Measurements from ENCODE around the gene B4GALNT3.

The B4GALNT3 gene

DNA sequence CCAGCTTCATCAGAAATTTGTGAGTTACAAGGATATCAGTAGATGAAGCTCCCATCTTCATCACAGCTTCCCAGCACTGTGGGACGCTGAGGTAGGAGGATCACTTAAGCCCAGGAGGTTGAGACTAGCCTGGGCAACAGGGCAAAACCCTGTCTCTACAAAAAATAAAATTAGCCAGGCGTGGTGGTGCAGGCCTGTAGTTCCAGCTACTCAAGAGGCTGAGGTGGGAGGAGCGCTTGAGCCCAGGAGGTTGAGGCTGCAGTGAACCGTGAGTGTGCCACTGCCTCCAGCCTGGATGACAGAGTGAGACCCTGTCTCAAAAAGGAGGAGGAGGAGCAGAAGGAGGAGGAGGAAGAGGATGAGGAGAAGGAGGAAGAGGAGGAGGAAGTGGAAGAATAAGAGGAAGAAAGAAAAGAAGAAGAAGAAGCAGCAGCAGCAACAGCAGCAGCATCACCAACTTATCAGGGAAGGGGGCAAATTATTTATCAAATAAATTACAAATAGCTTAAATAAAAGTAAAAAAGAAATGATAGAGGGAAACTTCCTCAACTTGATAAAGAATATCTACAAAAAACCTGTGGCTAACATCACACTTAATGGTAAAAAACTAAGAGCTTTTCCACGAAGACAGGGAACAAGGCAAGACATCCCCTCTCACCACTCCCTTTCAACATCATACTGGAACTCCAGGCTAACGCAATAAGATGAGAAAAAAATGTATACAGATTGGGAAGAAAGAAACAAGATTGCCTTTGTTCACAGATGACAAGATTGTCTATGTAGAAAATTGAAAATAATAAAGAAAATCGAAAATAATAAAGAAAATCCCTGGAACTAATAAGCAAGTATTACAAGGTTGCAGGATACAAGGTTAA is 133.9 kb downstream of the B4GALNT3 start:
- Histone ChIP-seq H3K27ac (ENCODE audit: low read length) (no peak overlapping the region), H3K4me1 (ENCODE audit: control insufficient read depth, insufficient read depth, low read length) (no peaks in the 10 kb centered on the region), H3K27me3 (ENCODE audit: control insufficient read depth, insufficient read depth, low read length) (no peaks in the 10 kb centered on the region), H3K9me3 (ENCODE audit: control insufficient read depth, insufficient read depth, low read length) (no peaks in the 10 kb centered on the region), H3K4me3 (ENCODE audit: low read length) (no peak overlapping the region), H3K36me3 (ENCODE audit: control insufficient read depth, insufficient read depth, low read length) (no peaks in the 10 kb centered on the region)
- no peak for DNase-seq (ENCODE audit: low read depth, low spot score)
- no CpG with 5 or more reads among the region's 7 CpGs for WGBS (ENCODE audit: insufficient coverage, insufficient read length)

DNA sequence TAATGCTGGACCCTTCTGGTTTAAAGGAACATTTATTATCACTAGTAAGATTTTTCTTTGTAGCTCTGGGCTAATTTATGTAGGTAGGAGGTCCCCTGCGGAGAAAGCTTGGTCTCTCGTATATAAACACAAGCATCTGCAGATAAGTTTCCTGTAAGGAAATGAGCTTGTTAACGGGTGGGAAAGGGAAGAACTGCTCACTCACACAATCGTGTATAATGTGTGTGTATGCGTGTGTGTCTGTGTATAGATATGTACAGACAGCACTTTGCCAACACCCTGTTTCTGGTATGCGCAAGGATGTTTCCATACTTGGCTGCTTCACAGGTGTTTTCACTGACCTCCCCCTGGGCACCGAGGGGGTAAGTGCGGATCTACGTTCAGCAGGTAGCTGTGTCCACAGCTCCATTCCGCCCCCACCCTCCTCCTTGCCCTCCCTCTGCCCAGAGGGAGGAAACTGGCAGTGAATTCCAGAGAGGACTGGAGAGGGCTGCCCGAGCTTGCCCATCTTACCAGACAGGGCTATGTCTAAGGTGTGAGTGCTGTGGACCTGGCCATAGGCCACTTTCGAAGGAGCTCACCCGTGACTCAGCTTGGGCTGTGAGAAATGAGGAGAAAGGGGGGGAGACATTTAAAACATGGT is 138.3 kb downstream of the B4GALNT3 start:
- no CpG with 5 or more reads among the region's 13 CpGs for WGBS (ENCODE audit: insufficient coverage, insufficient read length)

DNA sequence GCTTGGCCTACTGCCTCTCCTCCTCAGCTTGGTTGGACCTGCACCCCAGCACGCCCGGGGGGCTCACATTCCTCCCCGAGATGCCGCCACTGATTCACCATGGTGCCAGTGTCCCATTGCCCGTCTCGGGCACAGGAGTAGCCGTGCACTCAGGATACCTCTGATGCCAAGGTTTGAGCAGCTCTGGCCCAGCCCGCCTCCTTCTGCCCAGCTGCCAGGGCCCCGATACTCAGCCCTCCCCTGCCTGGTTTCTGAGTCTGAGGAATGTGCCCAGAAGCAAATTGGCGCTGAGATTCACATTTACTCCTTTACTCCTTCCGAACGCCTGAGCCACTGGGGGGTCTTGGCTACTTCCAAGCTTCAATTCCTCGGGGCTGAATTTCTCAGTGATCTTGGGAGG is 140.0 kb downstream of the B4GALNT3 start:
- WGBS (ENCODE audit: insufficient coverage, insufficient read length): no CpG with 5 or more reads among the region's 13 CpGs

More for the DNA sequence above, 138.3 kb downstream of the B4GALNT3 start:
- Histone ChIP-seq H3K36me3 (ENCODE audit: control insufficient read depth, insufficient read depth, low read length) (no peaks in the 10 kb centered on the region), H3K4me1 (ENCODE audit: control insufficient read depth, insufficient read depth, low read length) (no peaks in the 10 kb centered on the region), H3K9me3 (ENCODE audit: control insufficient read depth, insufficient read depth, low read length) (no peaks in the 10 kb centered on the region), H3K27ac (ENCODE audit: low read length) (no peak overlapping the region), H3K4me3 (ENCODE audit: low read length) (no peak overlapping the region), H3K27me3 (ENCODE audit: control insufficient read depth, insufficient read depth, low read length) (no peaks in the 10 kb centered on the region)
- no peak for DNase-seq (ENCODE audit: low read depth, low spot score)

GRCh38 chr12:601976-602699 is 142.4 kb downstream of the B4GALNT3 start:
- Histone ChIP-seq H3K27me3 (ENCODE audit: control insufficient read depth, insufficient read depth, low read length) (no peaks in the 10 kb centered on the region), H3K36me3 (ENCODE audit: control insufficient read depth, insufficient read depth, low read length) (no peaks in the 10 kb centered on the region), H3K4me1 (ENCODE audit: control insufficient read depth, insufficient read depth, low read length) (no peaks in the 10 kb centered on the region), H3K27ac (ENCODE audit: low read length) (no peak overlapping the region), H3K4me3 (ENCODE audit: low read length) (no peak overlapping the region), H3K9me3 (ENCODE audit: control insufficient read depth, insufficient read depth, low read length) (no peaks in the 10 kb centered on the region)
- no peak for DNase-seq (ENCODE audit: low read depth, low spot score)
- no CpG with 5 or more reads among the region's 7 CpGs for WGBS (ENCODE audit: insufficient coverage, insufficient read length)

More for the DNA sequence above, 140.0 kb downstream of the B4GALNT3 start:
- no peak for DNase-seq (ENCODE audit: low read depth, low spot score)
- Histone ChIP-seq H3K27ac (ENCODE audit: low read length) (no peak overlapping the region), H3K4me1 (ENCODE audit: control insufficient read depth, insufficient read depth, low read length) (no peaks in the 10 kb centered on the region), H3K27me3 (ENCODE audit: control insufficient read depth, insufficient read depth, low read length) (no peaks in the 10 kb centered on the region), H3K9me3 (ENCODE audit: control insufficient read depth, insufficient read depth, low read length) (no peaks in the 10 kb centered on the region), H3K4me3 (ENCODE audit: low read length) (no peak overlapping the region), H3K36me3 (ENCODE audit: control insufficient read depth, insufficient read depth, low read length) (no peaks in the 10 kb centered on the region)

- Histone ChIP-seq H3K4me1 (ENCODE audit: control insufficient read depth, insufficient read depth, low read length) (no peaks in the 10 kb centered on the region), H3K9me3 (ENCODE audit: control insufficient read depth, insufficient read depth, low read length) (no peaks in the 10 kb centered on the region), H3K4me3 (ENCODE audit: low read length) (no peak overlapping the region), H3K27me3 (ENCODE audit: control insufficient read depth, insufficient read depth, low read length) (no peaks in the 10 kb centered on the region), H3K36me3 (ENCODE audit: control insufficient read depth, insufficient read depth, low read length) (no peaks in the 10 kb centered on the region), H3K27ac (ENCODE audit: low read length) (no peak overlapping the region)
- DNase-seq (ENCODE audit: low read depth, low spot score): no peak
Measured at GRCh38 chr12:602700-603068, 142.9 kb downstream of the B4GALNT3 start.

DNA sequence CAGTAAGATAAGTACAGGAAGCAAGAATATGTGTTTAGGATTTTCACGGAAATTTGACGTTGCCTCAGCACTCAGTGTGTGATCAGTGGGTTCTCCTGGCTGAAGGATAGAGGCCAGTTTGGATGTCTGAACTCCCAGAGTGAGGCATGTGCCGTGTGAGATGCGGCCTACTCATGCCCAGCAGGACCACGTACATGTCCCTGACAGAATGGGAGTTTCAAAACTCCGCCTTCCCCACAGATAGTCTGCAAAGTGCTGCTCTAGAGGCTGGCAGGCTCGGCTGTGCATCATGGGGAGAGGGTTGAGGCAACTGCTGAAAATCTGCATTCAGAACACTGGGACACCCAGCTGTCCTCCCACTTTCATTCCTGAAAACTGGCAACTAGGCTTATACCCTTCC is 145.2 kb downstream of the B4GALNT3 start:
- Histone ChIP-seq H3K27me3 (ENCODE audit: control insufficient read depth, insufficient read depth, low read length) (no peaks in the 10 kb centered on the region), H3K9me3 (ENCODE audit: control insufficient read depth, insufficient read depth, low read length) (no peaks in the 10 kb centered on the region), H3K36me3 (ENCODE audit: control insufficient read depth, insufficient read depth, low read length) (no peaks in the 10 kb centered on the region), H3K4me1 (ENCODE audit: control insufficient read depth, insufficient read depth, low read length) (no peaks in the 10 kb centered on the region), H3K4me3 (ENCODE audit: low read length) (no peak overlapping the region), H3K27ac (ENCODE audit: low read length) (no peak overlapping the region)
- WGBS (ENCODE audit: insufficient coverage, insufficient read length): no CpG with 5 or more reads among the region's 7 CpGs
- DNase-seq (ENCODE audit: low read depth, low spot score): no peak

- H3K27me3 ChIP-seq (ENCODE audit: control insufficient read depth, insufficient read depth, low read length): no peaks in the 10 kb centered on the region
- H3K36me3 ChIP-seq (ENCODE audit: control insufficient read depth, insufficient read depth, low read length): no peaks in the 10 kb centered on the region
- no peak overlapping the region for H3K27ac ChIP-seq (ENCODE audit: low read length)
- H3K4me1 ChIP-seq (ENCODE audit: control insufficient read depth, insufficient read depth, low read length): no peaks in the 10 kb centered on the region
- no peak for DNase-seq (ENCODE audit: low read depth, low spot score)
- WGBS (ENCODE audit: insufficient coverage, insufficient read length): no CpG with 5 or more reads among the region's 5 CpGs
- H3K4me3 ChIP-seq (ENCODE audit: low read length): no peak overlapping the region
- no peaks in the 10 kb centered on the region for H3K9me3 ChIP-seq (ENCODE audit: control insufficient read depth, insufficient read depth, low read length)
Measured at GRCh38 chr12:607541-608001, 147.8 kb downstream of the B4GALNT3 start.

- no peaks in the 10 kb centered on the region for H3K9me3 ChIP-seq (ENCODE audit: control insufficient read depth, insufficient read depth, low read length)
- no peak for DNase-seq (ENCODE audit: low read depth, low spot score)
- WGBS (ENCODE audit: insufficient coverage, insufficient read length): no CpG with 5 or more reads among the region's 3 CpGs
- no peak overlapping the region for H3K27ac ChIP-seq (ENCODE audit: low read length)
- no peaks in the 10 kb centered on the region for H3K4me1 ChIP-seq (ENCODE audit: control insufficient read depth, insufficient read depth, low read length)
- no peaks in the 10 kb centered on the region for H3K27me3 ChIP-seq (ENCODE audit: control insufficient read depth, insufficient read depth, low read length)
- H3K36me3 ChIP-seq (ENCODE audit: control insufficient read depth, insufficient read depth, low read length): no peaks in the 10 kb centered on the region
- no peak overlapping the region for H3K4me3 ChIP-seq (ENCODE audit: low read length)
Measured at GRCh38 chr12:608413-608812, 148.7 kb downstream of the B4GALNT3 start.

GRCh38 chr12:608921-609320 is 149.2 kb downstream of the B4GALNT3 start:
- DNase-seq (ENCODE audit: low read depth, low spot score): no peak
- no CpG with 5 or more reads among the region's 58 CpGs for WGBS (ENCODE audit: insufficient coverage, insufficient read length)
- no peaks in the 10 kb centered on the region for H3K4me1 ChIP-seq (ENCODE audit: control insufficient read depth, insufficient read depth, low read length)
- H3K9me3 ChIP-seq (ENCODE audit: control insufficient read depth, insufficient read depth, low read length): no peaks in the 10 kb centered on the region
- no peak overlapping the region for H3K4me3 ChIP-seq (ENCODE audit: low read length)
- no peak overlapping the region for H3K27ac ChIP-seq (ENCODE audit: low read length)
- no peaks in the 10 kb centered on the region for H3K36me3 ChIP-seq (ENCODE audit: control insufficient read depth, insufficient read depth, low read length)
- H3K27me3 ChIP-seq (ENCODE audit: control insufficient read depth, insufficient read depth, low read length): no peaks in the 10 kb centered on the region

GRCh38 chr12:611721-612120 is 152.0 kb downstream of the B4GALNT3 start:
- no peaks in the 10 kb centered on the region for H3K36me3 ChIP-seq (ENCODE audit: control insufficient read depth, insufficient read depth, low read length)
- no peak overlapping the region for H3K4me3 ChIP-seq (ENCODE audit: low read length)
- no peaks in the 10 kb centered on the region for H3K9me3 ChIP-seq (ENCODE audit: control insufficient read depth, insufficient read depth, low read length)
- H3K27me3 ChIP-seq (ENCODE audit: control insufficient read depth, insufficient read depth, low read length): no peaks in the 10 kb centered on the region
- DNase-seq (ENCODE audit: low read depth, low spot score): no peak
- no CpG with 5 or more reads among the region's 3 CpGs for WGBS (ENCODE audit: insufficient coverage, insufficient read length)
- no peak overlapping the region for H3K27ac ChIP-seq (ENCODE audit: low read length)
- no peaks in the 10 kb centered on the region for H3K4me1 ChIP-seq (ENCODE audit: control insufficient read depth, insufficient read depth, low read length)
